Esophagus squamous epithelium (tissue), 4 donors: Measurements from ENCODE around the gene LIMK1.

Experiments
- CTCF ChIP-seq, 6 experiments: fragments of 450-650 bp in 4 of 6; fragments of 200-600 bp in 2 of 6; sonication (generic) in 2 of 6; IDR thresholded peaks; one replicate each; pipeline ENCODE4 v1.5.1; 2016 to 2019; ENCODE audit warnings: antibody characterized with exemption in 6 of 6, mild to moderate bottlenecking in 4 of 6, moderate library complexity in 4 of 6
- POLR2A ChIP-seq, 4 donors: fragments of 450-650 bp; IDR thresholded peaks; one replicate each; pipeline ENCODE4 v1.6.1; 2017; ENCODE audit warnings: antibody characterized with exemption in 4 of 4, mild to moderate bottlenecking in 4 of 4, moderate library complexity in 3 of 4

GRCh38 chr7:74069790-74070618, 13.6 kb upstream of the LIMK1 start:
- TF ChIP-seq CTCF (IDR thresholded peaks at IDR 0.05) (no peak), POLR2A (IDR thresholded peaks at IDR 0.05) (no peak)
